Suprapubic skin (tissue), 4 donors: Measurements from ENCODE around the gene ARID4B. TPM values are rescaled to one million over a fixed set of nuclear protein-coding genes. Genes with fewer than 3 reads are reported as not detected.
"Not testable (repeated sequence)": the region's sequence is repeated elsewhere in the genome, so short reads cannot be mapped to it uniquely, and the experiment has no call there.

ENCODE experiments used
- DNase-seq, 2 donors: peaks; one replicate each; pipeline ENCODE4 v3.0.0-alpha.2; 2019; ENCODE audit warnings: low spot score in 2 of 2
- H3K27ac ChIP-seq: fragments of 200-600 bp; sonication (generic); one replicate; pipeline ENCODE4 v1.5.1; 2019
- H3K27me3 ChIP-seq: fragments of 200-600 bp; sonication (generic); one replicate; pipeline ENCODE4 v1.5.1; 2019
- H3K36me3 ChIP-seq: fragments of 200-600 bp; sonication (generic); one replicate; pipeline ENCODE4 v1.5.1; 2019
- H3K4me1 ChIP-seq: fragments of 200-600 bp; sonication (generic); one replicate; pipeline ENCODE4 v1.5.1; 2019
- H3K4me3 ChIP-seq: fragments of 200-600 bp; sonication (generic); one replicate; pipeline ENCODE4 v1.5.1; 2019; ENCODE audit warnings: mild to moderate bottlenecking
- H3K9me3 ChIP-seq: fragments of 200-600 bp; sonication (generic); one replicate; pipeline ENCODE4 v1.5.1; 2019
- CTCF ChIP-seq, 2 donors: fragments of 200-600 bp in 1 of 2; fragments of 450-650 bp in 1 of 2; sonication (generic) in 1 of 2; IDR thresholded peaks; one replicate each; pipeline ENCODE4 v1.5.1; 2016 to 2019; ENCODE audit warnings: antibody characterized with exemption in 2 of 2, mild to moderate bottlenecking in 1 of 2, moderate library complexity in 1 of 2
- EP300 ChIP-seq: sonication (generic); formaldehyde crosslinking; IDR thresholded peaks from one replicate; pipeline ENCODE4 v1.6.1; 2017; ENCODE audit warnings: antibody characterized with exemption
- POLR2A ChIP-seq, 2 donors: fragments of 450-650 bp; IDR thresholded peaks; one replicate each; pipeline ENCODE4 v1.6.1; 2017; ENCODE audit warnings: antibody characterized with exemption in 2 of 2, mild to moderate bottlenecking in 2 of 2, moderate library complexity in 2 of 2
- POLR2AphosphoS5 ChIP-seq, 3 donors: sonication (generic); formaldehyde crosslinking; IDR thresholded peaks; one replicate each; pipeline ENCODE4 v1.6.1; 2017; ENCODE audit warnings: antibody characterized with exemption in 3 of 3
- WGBS: methylation state at CpG from one replicate; pipeline ENCODE4 v1.1.5; 2018; 5-methylcytosine and 5-hydroxymethylcytosine counted together
- total RNA-seq, 4 donors: library from RNA; depleted of rRNA; stranded (reverse); fragments of >200 nt; gene quantifications; one replicate each; pipeline ENCODE4 v1.1.0, GENCODE V29; 2016

ARID4B gene
- total RNA-seq, 4 donors from 2014 or later, result 21.4 to 62.7 (median 31.8) TPM

GRCh38 chr1:235287208-235287882 is 40.6 kb downstream of the ARID4B start:
- H3K27me3 ChIP-seq, result no peaks in the 10 kb centered on the region
- DNase-seq, result no peak
- H3K9me3 ChIP-seq, result no peaks in the 10 kb centered on the region
- H3K4me1 ChIP-seq, result peaks cover 28% of the 10 kb centered on the region
- no peak for TF ChIP-seq POLR2A (IDR thresholded peaks at IDR 0.05)
- TF ChIP-seq CTCF (IDR thresholded peaks at IDR 0.05), result no peak
- TF ChIP-seq EP300, result no peak
- TF ChIP-seq POLR2AphosphoS5 (IDR thresholded peaks at IDR 0.05), result no peak
- H3K4me3 ChIP-seq, result no peak overlapping the region
- H3K27ac ChIP-seq, result no peak overlapping the region
- WGBS, result 85% methylated on average over 4 of the region's 4 CpGs
- no peaks in the 10 kb centered on the region for H3K36me3 ChIP-seq

GRCh38 chr1:235286667-235287066 is 41.3 kb downstream of the ARID4B start:
- Histone ChIP-seq H3K4me1 (peaks cover 28% of the 10 kb centered on the region), H3K36me3 (no peaks in the 10 kb centered on the region), H3K27ac (no peak overlapping the region), H3K9me3 (no peaks in the 10 kb centered on the region), H3K27me3 (no peaks in the 10 kb centered on the region), H3K4me3 (no peak overlapping the region)
- DNase-seq, result no peak
- WGBS, result 71% methylated on average over 1 of the region's 1 CpG
- TF ChIP-seq POLR2AphosphoS5 (IDR thresholded peaks at IDR 0.05) (no peak), CTCF (IDR thresholded peaks at IDR 0.05) (no peak), POLR2A (IDR thresholded peaks at IDR 0.05) (no peak), EP300 (no peak)

GRCh38 chr1:235284231-235284769 is 43.7 kb downstream of the ARID4B start:
- Histone ChIP-seq H3K27ac (no peak overlapping the region), H3K4me3 (no peak overlapping the region), H3K9me3 (no peaks in the 10 kb centered on the region), H3K4me1 (peaks cover 28% of the 10 kb centered on the region), H3K36me3 (no peaks in the 10 kb centered on the region), H3K27me3 (no peaks in the 10 kb centered on the region)
- 81% methylated on average over 6 of the region's 6 CpGs for WGBS
- DNase-seq, result no peak
- no peak for TF ChIP-seq POLR2AphosphoS5 (IDR thresholded peaks at IDR 0.05)
- TF ChIP-seq POLR2A (IDR thresholded peaks at IDR 0.05), result no peak
- TF ChIP-seq EP300, result no peak
- no peak for TF ChIP-seq CTCF (IDR thresholded peaks at IDR 0.05)

- H3K9me3 ChIP-seq, H3K4me3 ChIP-seq, H3K27me3 ChIP-seq, DNase-seq, H3K36me3 ChIP-seq, H3K27ac ChIP-seq: not testable (repeated sequence)
- H3K4me1 ChIP-seq, result peaks cover 30% of the 10 kb centered on the region
- 95% methylated on average over 13 of the region's 13 CpGs for WGBS
Measured at GRCh38 chr1:235283636-235284035, 44.3 kb downstream of the ARID4B start.

GRCh38 chr1:235280467-235280866 is 47.5 kb downstream of the ARID4B start:
- Histone ChIP-seq H3K4me1 (peaks cover 19% of the 10 kb centered on the region), H3K9me3 (no peaks in the 10 kb centered on the region), H3K36me3 (no peaks in the 10 kb centered on the region), H3K4me3 (no peak overlapping the region), H3K27ac (no peak overlapping the region), H3K27me3 (no peaks in the 10 kb centered on the region)
- DNase-seq, result no peak
- TF ChIP-seq CTCF (IDR thresholded peaks at IDR 0.05) (no peak), POLR2AphosphoS5 (IDR thresholded peaks at IDR 0.05) (no peak), EP300 (no peak), POLR2A (IDR thresholded peaks at IDR 0.05) (no peak)
- WGBS, result 93% methylated on average over 15 of the region's 15 CpGs
